Forelimb muscle (tissue), 1 donor: ENCODE data around the gene IQSEC3. TPM values are rescaled to one million over a fixed set of nuclear protein-coding genes. Genes with fewer than 3 reads are reported as not detected.

Experiments used
- DNase-seq: peaks from one replicate; pipeline ENCODE4 v3.0.0-alpha.2; 2013; ENCODE audit warnings: low read depth
- polyA plus RNA-seq: library from polyadenylated mRNA; unstranded; fragments of 120-200 nt; gene quantifications from one replicate; pipeline ENCODE4 v1.2.1, GENCODE V29; 2013; ENCODE audit not compliant: insufficient read length

IQSEC3 gene
- polyA plus RNA-seq, 1 donor: 2.9 TPM

- no peak for DNase-seq
These were observed 96.9 kb downstream of the IQSEC3 start for GRCh38 chr12:163406-163986.

GRCh38 chr12:164207-164606, 97.6 kb downstream of the IQSEC3 start:
- no peak for DNase-seq

GRCh38 chr12:165862-166368, 99.3 kb downstream of the IQSEC3 start:
- no peak for DNase-seq

GRCh38 chr12:166425-167075, 100.0 kb downstream of the IQSEC3 start:
- DNase-seq: no peak

GRCh38 chr12:167959-168600, 101.5 kb downstream of the IQSEC3 start:
- DNase-seq: no peak

GRCh38 chr12:168763-169525, 102.4 kb downstream of the IQSEC3 start:
- no peak for DNase-seq

- no peak for DNase-seq
These were observed 103.2 kb downstream of the IQSEC3 start for GRCh38 chr12:169528-170370.

GRCh38 chr12:170371-171225, 104.0 kb downstream of the IQSEC3 start:
- DNase-seq: no peak

GRCh38 chr12:171276-171675, 104.7 kb downstream of the IQSEC3 start:
- DNase-seq: no peak

- no peak for DNase-seq
These were observed 105.4 kb downstream of the IQSEC3 start for GRCh38 chr12:171743-172676.

- no peak for DNase-seq
These were observed 106.2 kb downstream of the IQSEC3 start for GRCh38 chr12:172732-173161.

GRCh38 chr12:174124-174523, 107.6 kb downstream of the IQSEC3 start:
- no peak for DNase-seq

GRCh38 chr12:174596-174995, 108.0 kb downstream of the IQSEC3 start:
- DNase-seq: no peak

GRCh38 chr12:175250-175649, 108.7 kb downstream of the IQSEC3 start:
- no peak for DNase-seq

GRCh38 chr12:175759-176158, 109.2 kb downstream of the IQSEC3 start:
- DNase-seq: no peak

- no peak for DNase-seq
These were observed 110.0 kb downstream of the IQSEC3 start for GRCh38 chr12:176321-177181.

GRCh38 chr12:177336-177979, 110.9 kb downstream of the IQSEC3 start:
- DNase-seq: no peak
